GM12874 (cell line): ENCODE results near the gene FXYD7.

Source experiments
- CTCF ChIP-seq: IDR thresholded peaks from 2 replicates; pipeline ENCODE4 v1.5.1; 2011; ENCODE audit warnings: low read depth, mild to moderate bottlenecking, control low read depth, low read length, moderate library complexity; ENCODE audit not compliant: insufficient read depth

The FXYD7 gene

GRCh38 chr19:35099155-35099896 lies 43.7 kb upstream of the FXYD7 start:
- no peak for TF ChIP-seq CTCF

GRCh38 chr19:35099897-35100275 lies 43.2 kb upstream of the FXYD7 start:
- TF ChIP-seq CTCF, result no peak

- no peak for TF ChIP-seq CTCF
These were observed 42.2 kb upstream of the FXYD7 start for GRCh38 chr19:35100588-35101533.

GRCh38 chr19:35104361-35104760 lies 38.7 kb upstream of the FXYD7 start:
- TF ChIP-seq CTCF, result no peak

- TF ChIP-seq CTCF, result no peak
These were observed 38.0 kb upstream of the FXYD7 start for GRCh38 chr19:35105047-35105410.

GRCh38 chr19:35105411-35106290 lies 37.4 kb upstream of the FXYD7 start:
- no peak for TF ChIP-seq CTCF

- no peak for TF ChIP-seq CTCF
These were observed 36.8 kb upstream of the FXYD7 start for GRCh38 chr19:35106291-35106583.
